A673 (cell line): ENCODE data around the gene LCORL.

Experiments
- CTCF ChIP-seq: fragments of 300-800, 200-600 bp; sonication (generic); conservative IDR thresholded peaks from 2 replicates; pipeline ENCODE4 v1.5.1; 2017; ENCODE audit warnings: low read depth, mild to moderate bottlenecking, antibody characterized with exemption, low read length, moderate library complexity, mixed read lengths
- EZH2 ChIP-seq: fragments of 200-600 bp; sonication (generic); IDR thresholded peaks from 2 replicates; pipeline ENCODE4 v1.6.1; 2017; ENCODE audit warnings: borderline replicate concordance, low read depth, mild to moderate bottlenecking, mixed read lengths, antibody characterized with exemption, low read length; ENCODE audit not compliant: poor library complexity, severe bottlenecking

- TF ChIP-seq CTCF (no peak), EZH2 (no peak)
Measured at GRCh38 chr4:17865866-17866363, 155.6 kb downstream of the LCORL start.
